HG03139 (cell line): Measurements from ENCODE around the gene FOSB.
"Not testable (repeated sequence)": the region's sequence is repeated elsewhere in the genome, so short reads cannot be mapped to it uniquely, and the experiment has no call there.

Experiments
- ATAC-seq: cut with Tn5 transposase; IDR thresholded peaks from one replicate; pipeline ENCODE4 v1.9.1; 2021; ENCODE audit not compliant: unreplicated experiment

FOSB gene

GRCh38 chr19:45503909-45504308 is 36.1 kb downstream of the FOSB start:
- ATAC-seq, result no peak

DNA sequence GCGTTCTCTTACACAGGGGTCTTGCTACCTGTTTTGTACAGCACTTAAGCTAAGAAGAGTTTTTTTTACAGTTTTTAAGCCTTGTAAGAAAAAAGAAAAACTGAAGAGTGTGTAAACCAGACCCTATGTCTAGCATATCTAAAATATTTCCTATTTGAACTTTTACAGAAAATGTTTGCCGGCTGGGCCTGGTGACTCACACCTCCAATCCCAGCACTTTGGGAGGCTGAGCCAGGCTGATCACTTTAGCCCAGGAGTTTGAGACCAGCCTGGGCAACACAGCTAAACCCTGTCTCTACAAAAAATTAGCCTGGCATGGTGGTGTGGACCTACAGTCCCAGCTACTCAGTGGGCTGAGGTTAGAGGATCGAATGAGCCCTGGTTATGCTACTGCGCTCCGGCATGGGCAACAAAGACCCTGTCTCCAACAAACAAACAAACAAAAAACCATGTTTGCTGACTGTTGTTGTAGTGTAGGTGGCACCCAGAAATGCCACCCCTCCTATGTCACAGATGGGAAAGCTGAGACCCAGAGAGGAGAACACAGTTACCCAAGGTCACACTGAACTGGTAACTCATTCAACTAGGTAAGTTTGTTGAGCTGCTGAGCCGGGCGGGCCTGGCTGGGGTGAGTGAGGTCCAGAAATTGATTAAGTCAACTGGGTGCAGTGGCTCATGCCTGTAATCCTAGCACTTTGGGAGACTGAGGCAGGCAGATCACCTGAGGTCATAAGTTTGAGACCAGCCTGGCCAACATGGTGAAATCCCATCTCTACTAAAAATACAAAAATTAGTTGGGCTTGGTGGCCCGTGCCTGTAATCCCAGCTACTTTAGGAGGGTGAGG is 37.6 kb downstream of the FOSB start:
- ATAC-seq, result no peak

- ATAC-seq, result no peak
These were observed 38.1 kb downstream of the FOSB start for GRCh38 chr19:45505996-45506245.

- peak; percentile 45 for ATAC-seq
These were observed 38.6 kb downstream of the FOSB start for GRCh38 chr19:45506246-45506988.

GRCh38 chr19:45506989-45507871 is 39.4 kb downstream of the FOSB start, which contains the start of gene VASP:
Gene VASP, plus strand, starts transcription at chr19:45507479. Its CDS starts 293 bp downstream, at chr19:45507772.
- ATAC-seq, result peak; percentile 41

DNA sequence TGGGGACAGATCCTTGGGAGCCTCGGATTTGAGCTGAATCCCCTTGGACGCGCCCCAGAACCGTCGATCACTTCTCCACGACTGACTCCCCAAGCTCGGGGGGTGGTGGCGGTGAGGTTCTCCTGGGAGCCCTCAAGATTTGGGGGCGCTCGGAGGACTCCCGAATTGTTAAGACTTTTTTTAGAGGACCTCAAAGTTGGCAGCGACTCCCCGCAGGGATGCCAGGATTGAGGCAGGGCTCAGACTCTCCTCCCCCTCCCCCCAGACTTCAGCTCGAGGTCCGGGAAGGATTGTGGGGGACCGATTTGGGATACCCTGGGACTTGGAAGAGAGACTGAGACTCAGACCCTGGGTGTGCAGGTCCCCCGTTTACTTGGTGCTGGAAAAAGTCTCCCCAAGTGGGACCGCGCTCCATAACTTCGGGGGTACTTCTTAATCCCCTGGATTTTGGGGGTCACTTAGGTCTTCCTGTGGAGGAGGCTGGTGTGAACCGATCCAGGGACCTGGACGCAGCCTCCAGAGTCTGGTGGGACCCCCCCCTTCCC is 40.1 kb downstream of the FOSB start:
- no peak for ATAC-seq

DNA sequence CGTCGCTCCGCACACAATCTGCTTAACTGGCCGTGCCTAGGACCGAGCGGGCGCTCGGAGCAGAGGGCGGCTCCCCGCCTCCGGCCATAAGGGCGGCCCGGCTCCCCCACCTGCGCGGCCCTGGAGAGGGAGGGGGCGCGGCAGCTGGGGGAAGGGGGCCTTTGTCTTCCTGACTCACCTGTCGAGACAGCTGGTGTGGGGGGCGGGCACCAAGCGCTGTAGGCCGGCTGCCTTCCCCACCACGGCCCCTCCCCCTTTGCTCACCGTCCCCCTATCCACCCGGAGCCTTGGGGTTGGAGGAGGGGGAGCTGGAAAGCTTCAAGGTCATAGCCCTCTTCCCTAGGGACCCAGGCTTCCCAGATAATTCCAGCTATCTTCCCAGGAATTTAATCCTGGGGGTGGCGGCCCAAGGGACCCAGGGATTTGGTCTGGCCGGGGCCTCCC is 40.6 kb downstream of the FOSB start:
- no peak for ATAC-seq

DNA sequence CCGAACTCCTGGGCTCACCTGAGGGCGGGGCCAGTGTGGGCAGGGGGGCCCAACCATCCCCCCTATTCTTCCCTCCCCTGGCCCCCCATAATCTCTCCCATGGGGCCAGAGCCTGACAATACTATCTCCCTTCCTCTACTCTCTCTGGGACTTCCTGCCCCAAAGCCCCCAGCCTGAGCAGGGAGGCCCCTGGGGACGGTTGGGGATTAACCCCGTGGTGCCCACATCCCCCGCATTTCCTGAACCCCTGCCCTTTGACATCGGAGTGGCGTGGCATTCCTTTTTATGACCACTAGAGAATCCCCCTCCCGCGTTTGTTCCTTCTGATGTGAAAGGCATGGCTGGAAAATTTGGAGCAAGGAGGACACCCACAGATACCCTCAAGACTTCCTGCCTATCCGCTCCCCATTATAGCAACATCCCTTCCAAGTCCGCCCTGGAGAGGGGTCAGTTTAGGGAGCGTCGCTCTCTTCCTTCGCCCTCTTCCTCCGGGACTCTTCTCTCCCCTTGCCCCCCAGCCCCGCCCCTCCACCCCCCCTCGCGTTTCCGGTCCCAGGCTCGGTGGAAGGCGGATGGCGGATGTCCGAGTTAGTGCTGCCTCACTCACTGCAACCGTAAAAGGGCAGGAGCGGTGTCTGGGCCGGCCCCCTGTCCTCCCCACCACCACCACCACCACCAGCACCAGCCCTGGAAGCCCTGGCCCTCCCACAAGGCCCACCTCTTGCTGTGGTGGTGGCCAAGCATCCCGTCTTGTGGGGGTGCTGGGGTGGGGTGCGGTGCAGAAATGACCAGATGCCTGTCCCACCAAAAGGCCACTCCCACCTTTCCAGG is 41.3 kb downstream of the FOSB start:
- ATAC-seq, result no peak

DNA sequence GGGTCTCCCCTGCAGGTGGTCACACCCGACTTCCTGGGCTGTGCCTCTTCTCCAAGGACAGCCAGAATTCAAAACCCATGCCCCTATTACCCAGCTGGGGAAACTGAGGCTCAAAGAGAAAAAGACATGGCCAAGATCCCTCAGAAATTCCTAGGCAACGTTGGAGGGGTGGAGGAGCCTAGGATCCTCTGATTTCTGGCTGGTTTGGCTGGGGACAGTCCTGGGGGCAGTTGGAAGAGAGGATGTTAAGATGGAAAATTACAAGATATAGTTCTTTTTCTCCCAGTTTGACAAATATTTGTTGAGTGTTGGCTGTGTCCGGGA is 41.9 kb downstream of the FOSB start:
- no peak for ATAC-seq

- ATAC-seq, result not testable (repeated sequence)
These were observed 42.6 kb downstream of the FOSB start for GRCh38 chr19:45510352-45510751.

GRCh38 chr19:45511074-45511473 is 43.3 kb downstream of the FOSB start:
- ATAC-seq, result no peak

GRCh38 chr19:45512881-45513483 is 45.2 kb downstream of the FOSB start:
- no peak for ATAC-seq

DNA sequence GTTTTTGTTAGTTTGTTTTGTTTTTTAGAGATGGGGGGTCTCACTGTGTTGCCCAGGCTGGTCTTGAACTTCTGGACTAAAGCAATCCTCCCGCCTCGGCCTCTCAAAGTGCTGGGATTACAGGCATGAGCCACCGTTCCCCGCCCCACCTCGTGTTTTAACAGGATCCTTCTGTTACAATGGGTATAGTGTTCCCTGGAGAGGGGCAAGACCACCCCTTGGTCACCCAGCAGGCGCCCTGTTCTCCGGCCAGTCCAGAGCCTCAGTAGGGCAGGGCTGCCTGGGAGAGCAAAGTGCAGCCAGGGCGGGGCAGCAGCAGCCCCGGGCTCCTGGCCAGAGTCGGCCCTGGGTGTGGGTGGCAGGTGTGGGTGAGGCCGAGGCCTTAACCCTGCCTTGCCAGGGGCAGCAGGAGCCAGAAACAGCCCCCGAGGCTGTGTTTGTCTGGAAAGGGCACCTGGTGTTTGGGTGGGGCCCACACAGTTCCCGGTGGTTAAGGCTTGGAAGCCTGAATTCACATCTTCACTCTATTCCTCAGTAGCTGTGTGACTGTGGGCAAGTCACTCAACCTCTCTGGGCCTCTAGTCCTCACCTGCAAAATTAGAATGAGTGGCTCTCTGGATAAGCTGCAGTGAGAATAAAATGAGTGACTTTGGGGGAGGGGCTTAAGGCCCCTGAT is 46.7 kb downstream of the FOSB start:
- ATAC-seq, result no peak

- ATAC-seq, result no peak
These were observed 47.4 kb downstream of the FOSB start for GRCh38 chr19:45515081-45515624.

- ATAC-seq, result no peak
These were observed 48.1 kb downstream of the FOSB start for GRCh38 chr19:45515807-45516401.

DNA sequence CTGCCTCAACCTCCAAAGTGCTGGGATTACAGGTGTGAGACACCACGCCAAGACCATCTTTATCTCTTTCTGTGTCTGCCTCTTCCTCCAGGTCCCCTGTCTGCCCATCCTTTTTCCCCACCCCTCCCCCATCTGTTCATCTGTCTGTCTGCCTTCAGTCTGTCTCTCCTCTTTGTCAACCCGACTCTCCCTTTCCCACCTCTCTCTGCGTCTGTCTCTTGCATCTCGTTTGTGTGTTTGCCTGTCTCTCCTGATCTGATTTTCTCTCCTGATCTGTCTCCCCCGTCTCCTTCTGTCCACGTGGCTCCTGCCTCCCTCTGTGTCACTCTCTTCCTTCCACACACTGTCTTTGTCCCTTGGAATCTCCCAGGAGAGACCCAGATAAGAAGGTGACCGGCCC is 49.4 kb downstream of the FOSB start:
- ATAC-seq, result no peak

DNA sequence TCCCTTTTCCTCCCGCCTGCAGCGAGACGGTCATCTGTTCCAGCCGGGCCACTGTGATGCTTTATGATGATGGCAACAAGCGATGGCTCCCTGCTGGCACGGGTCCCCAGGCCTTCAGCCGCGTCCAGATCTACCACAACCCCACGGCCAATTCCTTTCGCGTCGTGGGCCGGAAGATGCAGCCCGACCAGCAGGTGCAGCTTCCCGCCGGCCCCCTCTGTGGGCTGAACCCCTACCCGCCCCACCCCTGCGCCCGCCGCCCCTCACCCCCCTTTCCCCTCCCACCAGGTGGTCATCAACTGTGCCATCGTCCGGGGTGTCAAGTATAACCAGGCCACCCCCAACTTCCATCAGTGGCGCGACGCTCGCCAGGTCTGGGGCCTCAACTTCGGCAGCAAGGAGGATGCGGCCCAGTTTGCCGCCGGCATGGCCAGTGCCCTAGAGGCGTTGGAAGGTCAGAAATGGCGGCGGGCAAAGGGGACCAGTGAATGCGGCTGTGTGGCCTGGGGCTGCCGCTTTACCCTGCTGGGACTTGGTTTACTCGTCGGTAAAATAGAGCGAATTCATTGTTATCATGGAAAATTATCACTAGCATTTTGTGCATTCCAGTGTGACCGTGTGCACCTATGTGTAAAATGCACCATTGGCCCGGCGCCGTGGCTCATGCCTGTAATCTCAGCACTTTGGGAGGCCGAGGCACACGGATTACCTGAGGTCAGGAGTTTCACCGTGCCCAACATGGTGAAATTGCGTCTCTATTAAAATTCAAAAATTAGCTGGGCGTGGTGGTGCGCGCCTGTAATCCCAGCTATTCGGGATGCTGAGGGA is 50.1 kb downstream of the FOSB start:
- ATAC-seq, result no peak

DNA sequence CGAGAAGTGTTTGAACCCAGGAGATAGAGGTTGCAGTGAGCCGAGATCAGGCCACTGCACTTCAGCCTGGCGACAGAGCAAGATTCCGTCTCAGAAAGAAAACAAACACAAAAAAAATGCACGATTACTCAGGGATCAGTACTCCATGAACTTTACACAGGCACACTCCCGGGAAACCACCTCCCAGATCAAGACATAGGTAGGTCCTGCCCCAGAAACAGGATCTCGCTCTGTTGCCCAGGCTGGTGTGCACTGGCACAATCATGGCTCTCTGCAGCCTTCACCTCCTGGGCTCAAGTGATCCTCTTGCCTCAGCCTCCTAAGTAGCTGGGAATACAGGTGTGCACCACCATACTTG is 50.7 kb downstream of the FOSB start:
- no peak for ATAC-seq
